ENCODE measurements around the gene EFCAB6.

- TF ChIP-seq, protein P1, sequence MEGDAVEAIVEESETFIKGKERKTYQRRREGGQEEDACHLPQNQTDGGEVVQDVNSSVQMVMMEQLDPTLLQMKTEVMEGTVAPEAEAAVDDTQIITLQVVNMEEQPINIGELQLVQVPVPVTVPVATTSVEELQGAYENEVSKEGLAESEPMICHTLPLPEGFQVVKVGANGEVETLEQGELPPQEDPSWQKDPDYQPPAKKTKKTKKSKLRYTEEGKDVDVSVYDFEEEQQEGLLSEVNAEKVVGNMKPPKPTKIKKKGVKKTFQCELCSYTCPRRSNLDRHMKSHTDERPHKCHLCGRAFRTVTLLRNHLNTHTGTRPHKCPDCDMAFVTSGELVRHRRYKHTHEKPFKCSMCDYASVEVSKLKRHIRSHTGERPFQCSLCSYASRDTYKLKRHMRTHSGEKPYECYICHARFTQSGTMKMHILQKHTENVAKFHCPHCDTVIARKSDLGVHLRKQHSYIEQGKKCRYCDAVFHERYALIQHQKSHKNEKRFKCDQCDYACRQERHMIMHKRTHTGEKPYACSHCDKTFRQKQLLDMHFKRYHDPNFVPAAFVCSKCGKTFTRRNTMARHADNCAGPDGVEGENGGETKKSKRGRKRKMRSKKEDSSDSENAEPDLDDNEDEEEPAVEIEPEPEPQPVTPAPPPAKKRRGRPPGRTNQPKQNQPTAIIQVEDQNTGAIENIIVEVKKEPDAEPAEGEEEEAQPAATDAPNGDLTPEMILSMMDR (IDR thresholded peaks at IDR 0.05), result no peak
- TF ChIP-seq POLR2A (IDR thresholded peaks at IDR 0.05; ENCODE audit: low read depth) (no peak), POLR2AphosphoS5 (IDR thresholded peaks at IDR 0.05) (no peak)
Measured at GRCh38 chr22:43543522-43544288, 268.4 kb downstream of the EFCAB6 start.
